ENCODE data around the gene ACVR1B.

The ACVR1B gene

DNA sequence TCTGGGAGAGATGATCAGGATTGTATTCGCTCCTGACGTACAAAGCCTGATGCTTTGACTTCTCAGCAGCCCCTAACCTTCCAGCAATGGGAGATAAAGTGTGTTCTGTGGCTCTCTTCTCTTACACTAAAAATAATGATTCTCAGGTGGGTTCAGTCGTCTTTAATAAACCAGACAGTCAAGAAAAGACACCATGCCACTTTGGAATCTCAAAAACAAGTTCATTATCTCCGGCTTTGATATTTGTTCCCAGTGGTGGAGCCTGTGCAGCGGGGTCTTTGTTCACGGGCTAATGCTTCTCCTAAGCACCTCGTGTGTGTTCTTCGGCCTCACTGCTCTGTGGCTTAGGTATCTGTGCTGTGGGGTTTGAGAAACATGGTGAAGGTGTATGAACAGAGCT, 1.6 kb downstream of the ACVR1B start:
- TF ChIP-seq CTCF (IDR thresholded peaks at IDR 0.05; ENCODE audit: low read depth, low read length) = no peak
- H3K4me3 ChIP-seq (ENCODE audit: low read depth, low read length) = peak overlapping the region; percentile 93

- no peak overlapping the region; the same call in 1 of the 2 replicates for H3K4me3 ChIP-seq (ENCODE audit: low read depth, low read length)
- no peak for TF ChIP-seq CTCF (IDR thresholded peaks at IDR 0.05; ENCODE audit: low read depth, low read length)
Observed at GRCh38 chr12:51953864-51954263, 2.4 kb downstream of the ACVR1B start.

DNA sequence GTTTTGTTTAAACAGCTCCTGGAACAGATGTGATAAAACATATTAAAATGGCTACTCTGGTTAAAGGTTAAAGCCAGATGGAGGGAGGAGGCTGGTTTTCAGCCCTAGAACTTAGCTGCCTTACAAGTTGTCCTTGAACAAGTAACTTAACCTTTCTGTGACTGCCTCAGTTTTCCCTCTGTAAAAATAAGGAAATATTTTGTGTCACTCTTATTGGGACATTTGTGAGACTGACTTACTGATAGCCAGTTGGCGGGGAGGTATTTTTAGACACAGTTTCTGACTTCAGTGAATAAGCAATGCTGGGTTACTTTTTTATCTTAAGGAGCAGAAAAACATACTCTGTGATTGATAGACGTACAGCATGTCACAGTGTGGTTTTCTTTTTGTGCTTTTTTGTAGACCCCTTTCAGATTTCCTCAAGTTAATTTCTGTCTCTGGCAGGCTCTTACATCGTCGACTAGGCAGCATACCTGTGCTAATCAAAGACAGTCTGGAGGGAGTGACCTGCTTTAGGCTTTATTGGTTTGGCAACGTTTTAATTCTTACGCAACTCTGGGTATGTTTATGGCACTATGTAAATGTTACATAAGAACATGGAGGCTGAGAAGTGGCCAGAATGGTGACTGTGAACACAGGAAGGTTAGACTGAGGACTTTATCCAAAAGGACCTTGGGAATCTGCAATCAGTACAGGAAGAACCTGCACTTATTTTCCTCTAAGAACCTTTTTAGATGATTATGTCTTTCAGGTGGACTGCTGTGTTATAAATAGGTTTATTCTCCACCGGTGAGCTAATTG, 3.3 kb downstream of the ACVR1B start:
- no peak overlapping the region for H3K4me3 ChIP-seq (ENCODE audit: low read depth, low read length)
- no peak for TF ChIP-seq CTCF (IDR thresholded peaks at IDR 0.05; ENCODE audit: low read depth, low read length)

DNA sequence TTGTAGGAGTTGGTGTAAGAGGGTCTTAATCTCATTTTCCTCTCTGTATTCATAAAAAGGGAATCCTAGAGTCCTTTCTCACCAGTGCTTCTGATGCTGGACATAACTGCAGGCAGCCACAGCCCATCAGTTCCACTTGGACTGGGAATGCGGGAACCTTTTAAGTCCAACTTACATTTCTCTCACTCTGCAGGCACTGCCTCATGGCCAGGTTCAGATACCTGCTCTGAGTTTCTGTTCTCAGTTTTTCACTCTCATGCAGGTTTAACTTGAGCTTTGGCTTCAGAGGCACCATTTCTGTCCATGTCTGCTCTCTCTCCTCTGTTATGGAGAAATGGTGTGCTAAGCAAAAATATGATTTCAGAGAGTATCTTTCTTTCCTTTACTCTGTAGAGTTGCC, 4.2 kb downstream of the ACVR1B start:
- TF ChIP-seq CTCF (IDR thresholded peaks at IDR 0.05; ENCODE audit: low read depth, low read length) = no peak
- no peak overlapping the region for H3K4me3 ChIP-seq (ENCODE audit: low read depth, low read length)

- no peak for TF ChIP-seq CTCF (IDR thresholded peaks at IDR 0.05; ENCODE audit: low read depth, low read length)
- H3K4me3 ChIP-seq (ENCODE audit: low read depth, low read length) = no peak overlapping the region
Observed at GRCh38 chr12:51958542-51958941, 7.0 kb downstream of the ACVR1B start.

DNA sequence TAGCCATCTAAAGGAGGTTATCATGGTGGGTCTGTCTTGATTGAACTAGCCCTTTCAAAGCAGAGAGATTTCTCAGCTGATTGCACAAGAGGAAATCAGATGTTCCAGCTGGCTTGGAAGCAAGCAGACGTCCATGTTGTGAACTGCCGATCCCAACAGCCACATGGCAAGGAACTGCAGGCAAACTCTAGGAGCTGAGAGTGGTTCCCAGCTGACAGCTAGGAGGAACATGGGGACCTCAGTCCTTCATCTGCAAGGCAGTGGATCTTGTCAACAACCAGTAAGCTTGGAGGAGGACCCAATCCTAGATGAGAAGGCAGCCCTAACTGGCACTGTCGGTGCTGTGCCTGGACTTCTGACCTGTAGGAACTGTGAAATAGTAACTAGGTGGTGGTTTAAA, 7.7 kb downstream of the ACVR1B start:
- H3K4me3 ChIP-seq (ENCODE audit: low read depth, low read length) = no peak overlapping the region
- TF ChIP-seq CTCF (IDR thresholded peaks at IDR 0.05; ENCODE audit: low read depth, low read length) = no peak

GRCh38 chr12:51959921-51960320, 8.4 kb downstream of the ACVR1B start:
- TF ChIP-seq CTCF (IDR thresholded peaks at IDR 0.05; ENCODE audit: low read depth, low read length) = no peak
- H3K4me3 ChIP-seq (ENCODE audit: low read depth, low read length) = no peak overlapping the region
